Endothelial cell of umbilical vein (primary cell): ENCODE measurements around the gene GLRX2.

ENCODE experiments used
- POLR2A ChIP-seq: IDR thresholded peaks from 2 replicates; pipeline ENCODE4 v1.6.1; 2012; ENCODE audit warnings: low read depth, mild to moderate bottlenecking, control low read depth, low read length
- TF ChIP-seq, protein P1 (sequence below), 2 donors: IDR thresholded peaks; 1 replicate in 1 of 2; 2 replicates in 1 of 2; pipeline ENCODE4 v1.5.1; 2011; ENCODE audit warnings: low read length in 2 of 2, mild to moderate bottlenecking in 2 of 2, moderate library complexity in 2 of 2, control low read depth in 1 of 2, inconsistent platforms in 1 of 2, low read depth in 1 of 2; ENCODE audit not compliant: insufficient read depth in 1 of 2; ENCODE audit errors: extremely low read depth in 1 of 2

DNA sequence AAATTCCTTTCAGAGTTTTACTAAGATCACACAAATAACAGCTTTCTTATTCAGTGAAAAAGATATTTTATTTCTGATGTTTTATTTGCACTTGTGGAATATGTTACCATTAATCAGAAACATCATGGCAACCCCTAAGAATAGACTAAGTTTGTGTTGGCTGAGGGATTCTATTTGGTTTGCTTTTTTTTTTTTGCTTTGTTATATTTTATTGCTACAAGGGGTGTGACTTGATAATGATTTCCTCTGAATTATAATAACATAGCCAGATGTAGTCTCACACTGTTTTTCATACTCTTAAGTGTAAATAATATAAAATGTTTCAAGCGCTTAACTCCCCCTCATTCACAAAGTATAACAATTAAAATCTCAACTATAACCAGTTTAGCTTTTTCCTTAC lies 20.0 kb downstream of the GLRX2 start:
- TF ChIP-seq, protein P1, sequence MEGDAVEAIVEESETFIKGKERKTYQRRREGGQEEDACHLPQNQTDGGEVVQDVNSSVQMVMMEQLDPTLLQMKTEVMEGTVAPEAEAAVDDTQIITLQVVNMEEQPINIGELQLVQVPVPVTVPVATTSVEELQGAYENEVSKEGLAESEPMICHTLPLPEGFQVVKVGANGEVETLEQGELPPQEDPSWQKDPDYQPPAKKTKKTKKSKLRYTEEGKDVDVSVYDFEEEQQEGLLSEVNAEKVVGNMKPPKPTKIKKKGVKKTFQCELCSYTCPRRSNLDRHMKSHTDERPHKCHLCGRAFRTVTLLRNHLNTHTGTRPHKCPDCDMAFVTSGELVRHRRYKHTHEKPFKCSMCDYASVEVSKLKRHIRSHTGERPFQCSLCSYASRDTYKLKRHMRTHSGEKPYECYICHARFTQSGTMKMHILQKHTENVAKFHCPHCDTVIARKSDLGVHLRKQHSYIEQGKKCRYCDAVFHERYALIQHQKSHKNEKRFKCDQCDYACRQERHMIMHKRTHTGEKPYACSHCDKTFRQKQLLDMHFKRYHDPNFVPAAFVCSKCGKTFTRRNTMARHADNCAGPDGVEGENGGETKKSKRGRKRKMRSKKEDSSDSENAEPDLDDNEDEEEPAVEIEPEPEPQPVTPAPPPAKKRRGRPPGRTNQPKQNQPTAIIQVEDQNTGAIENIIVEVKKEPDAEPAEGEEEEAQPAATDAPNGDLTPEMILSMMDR (IDR thresholded peaks at IDR 0.05; ENCODE audit: extremely low read depth in 1 of 2, insufficient read depth in 1 of 2, low read depth in 1 of 2, low read length in 2 of 2): no peak
- TF ChIP-seq POLR2A: no peak
